ENCODE results near the gene LSAMP. TPM values are rescaled to one million over a fixed set of nuclear protein-coding genes. Genes with fewer than 3 reads are reported as not detected.

LSAMP gene
- polyA plus RNA-seq, 1 of the 3 experiments (the other 2 are of a cell fraction), result 6.6 TPM

DNA sequence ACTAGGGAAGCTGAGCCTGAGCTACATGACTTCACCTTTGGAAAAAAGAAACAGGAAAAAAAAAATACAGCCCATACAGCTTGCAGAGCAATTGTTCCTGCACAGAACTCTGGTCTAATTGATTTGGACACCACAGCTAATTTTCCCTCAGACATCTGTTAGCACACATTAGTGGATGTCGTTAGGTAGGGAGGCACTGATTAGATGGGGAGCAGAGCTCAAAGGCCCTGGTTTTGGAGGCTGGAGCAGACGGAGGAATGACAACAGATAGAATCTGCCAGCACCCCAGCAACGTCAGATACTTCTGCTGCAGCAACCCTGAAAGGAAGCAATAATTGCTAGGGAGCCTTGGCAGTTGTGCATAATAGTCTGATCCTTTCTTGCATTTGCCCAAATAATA is 398.9 kb downstream of the LSAMP start:
- no peak overlapping the region for H3K4me2 ChIP-seq
- WGBS (ENCODE audit: low lambda C conversion rate), result 67% methylated on average over 3 of the region's 3 CpGs
- no peaks in the 10 kb centered on the region for H3K9me3 ChIP-seq
- POLR2A ChIA-PET, result no interaction called here
- H4K20me1 ChIP-seq (ENCODE audit: insufficient read depth), result no peaks in the 10 kb centered on the region
- H2AFZ ChIP-seq (ENCODE audit: low read depth), result no peak overlapping the region
- no peaks in the 10 kb centered on the region for H3K9me2 ChIP-seq
- peak overlapping the region in 1 of 2 experiments; percentile 81; a peak in 2 of 4 replicates for H3K27ac ChIP-seq (ENCODE audit: low read depth in 2 of 2, low read length in 1 of 2)
- peak; percentile 65 for DNase-seq
- no peaks in the 10 kb centered on the region for H3K27me3 ChIP-seq (ENCODE audit: insufficient read depth)
- H3K36me3 ChIP-seq (replicated peaks in 1 of 2; ENCODE audit: control insufficient read depth in 1 of 2, insufficient read depth in 2 of 2, low read length in 1 of 2), result no peaks in the 10 kb centered on the region
- H3F3A ChIP-seq (replicated peaks; ENCODE audit: insufficient read depth), result no peaks in the 10 kb centered on the region
- H3K4me1 ChIP-seq (ENCODE audit: control insufficient read depth in 1 of 2, insufficient read depth in 2 of 2, low read depth in 1 of 2, low read length in 1 of 2), result peaks cover 0 to 16% of the 10 kb centered on the region in 2 experiments; a peak in 2 of 4 replicates
- CTCF ChIA-PET, result interaction anchor here (0.7 to 1.2 kb wide), 3 partner anchors 13 to 227 kb away, joined by 3 read pairs; no protein-coding TSS in a partner anchor
- no peak overlapping the region for H3K4me3 ChIP-seq (ENCODE audit: low read depth in 2 of 2, low read length in 1 of 2)
- no peak overlapping the region for H3K9ac ChIP-seq
- H3K79me2 ChIP-seq (ENCODE audit: insufficient read depth), result no peaks in the 10 kb centered on the region
- TF ChIP-seq CHD2 (IDR thresholded peaks at IDR 0.05; ENCODE audit: low read length, partially characterized antibody), result peak; percentile 74
- no peak for TF ChIP-seq SIN3A (IDR thresholded peaks at IDR 0.05; ENCODE audit: borderline replicate concordance, low read depth, low read length)
- peak in 1 of 2 experiments; percentile 71; a peak in 1 of 4 replicates for TF ChIP-seq EP300 (IDR thresholded peaks at IDR 0.05; ENCODE audit: borderline replicate concordance in 1 of 2, low read depth in 1 of 2, low read length in 1 of 2)
- TF ChIP-seq RCOR1 (IDR thresholded peaks at IDR 0.05; ENCODE audit: low read length), result peak; percentile 82
- no peak for TF ChIP-seq TEAD4 (IDR thresholded peaks at IDR 0.05; ENCODE audit: borderline replicate concordance, insufficient read depth)
- no peak; the same call in 1 of the 2 replicates for TF ChIP-seq MXI1 (IDR thresholded peaks at IDR 0.05; ENCODE audit: low read depth, low read length)
- TF ChIP-seq, protein P1, sequence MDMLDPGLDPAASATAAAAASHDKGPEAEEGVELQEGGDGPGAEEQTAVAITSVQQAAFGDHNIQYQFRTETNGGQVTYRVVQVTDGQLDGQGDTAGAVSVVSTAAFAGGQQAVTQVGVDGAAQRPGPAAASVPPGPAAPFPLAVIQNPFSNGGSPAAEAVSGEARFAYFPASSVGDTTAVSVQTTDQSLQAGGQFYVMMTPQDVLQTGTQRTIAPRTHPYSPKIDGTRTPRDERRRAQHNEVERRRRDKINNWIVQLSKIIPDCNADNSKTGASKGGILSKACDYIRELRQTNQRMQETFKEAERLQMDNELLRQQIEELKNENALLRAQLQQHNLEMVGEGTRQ (IDR thresholded peaks at IDR 0.05; ENCODE audit: borderline replicate concordance, low read depth, low read length), result no peak
- TF ChIP-seq EZH2phosphoT487 (IDR thresholded peaks at IDR 0.05; ENCODE audit: borderline replicate concordance, low read depth), result no peak
- TF ChIP-seq FOXJ3 (CRISPR knock-in tag; IDR thresholded peaks at IDR 0.05), result peak; percentile 51; the same call in 1 of the 2 replicates
- TF ChIP-seq, protein P2, sequence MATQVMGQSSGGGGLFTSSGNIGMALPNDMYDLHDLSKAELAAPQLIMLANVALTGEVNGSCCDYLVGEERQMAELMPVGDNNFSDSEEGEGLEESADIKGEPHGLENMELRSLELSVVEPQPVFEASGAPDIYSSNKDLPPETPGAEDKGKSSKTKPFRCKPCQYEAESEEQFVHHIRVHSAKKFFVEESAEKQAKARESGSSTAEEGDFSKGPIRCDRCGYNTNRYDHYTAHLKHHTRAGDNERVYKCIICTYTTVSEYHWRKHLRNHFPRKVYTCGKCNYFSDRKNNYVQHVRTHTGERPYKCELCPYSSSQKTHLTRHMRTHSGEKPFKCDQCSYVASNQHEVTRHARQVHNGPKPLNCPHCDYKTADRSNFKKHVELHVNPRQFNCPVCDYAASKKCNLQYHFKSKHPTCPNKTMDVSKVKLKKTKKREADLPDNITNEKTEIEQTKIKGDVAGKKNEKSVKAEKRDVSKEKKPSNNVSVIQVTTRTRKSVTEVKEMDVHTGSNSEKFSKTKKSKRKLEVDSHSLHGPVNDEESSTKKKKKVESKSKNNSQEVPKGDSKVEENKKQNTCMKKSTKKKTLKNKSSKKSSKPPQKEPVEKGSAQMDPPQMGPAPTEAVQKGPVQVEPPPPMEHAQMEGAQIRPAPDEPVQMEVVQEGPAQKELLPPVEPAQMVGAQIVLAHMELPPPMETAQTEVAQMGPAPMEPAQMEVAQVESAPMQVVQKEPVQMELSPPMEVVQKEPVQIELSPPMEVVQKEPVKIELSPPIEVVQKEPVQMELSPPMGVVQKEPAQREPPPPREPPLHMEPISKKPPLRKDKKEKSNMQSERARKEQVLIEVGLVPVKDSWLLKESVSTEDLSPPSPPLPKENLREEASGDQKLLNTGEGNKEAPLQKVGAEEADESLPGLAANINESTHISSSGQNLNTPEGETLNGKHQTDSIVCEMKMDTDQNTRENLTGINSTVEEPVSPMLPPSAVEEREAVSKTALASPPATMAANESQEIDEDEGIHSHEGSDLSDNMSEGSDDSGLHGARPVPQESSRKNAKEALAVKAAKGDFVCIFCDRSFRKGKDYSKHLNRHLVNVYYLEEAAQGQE (IDR thresholded peaks at IDR 0.05; ENCODE audit: low read depth, low read length), result no peak
- peak; percentile 85 for TF ChIP-seq GATA2 (CRISPR knock-in tag; IDR thresholded peaks at IDR 0.05)
- TF ChIP-seq RXRA (IDR thresholded peaks at IDR 0.05; ENCODE audit: borderline replicate concordance, low read depth), result no peak
- TF ChIP-seq TAF1 (IDR thresholded peaks at IDR 0.05; ENCODE audit: borderline replicate concordance, low read depth, low read length), result no peak
- TF ChIP-seq RAD21 (IDR thresholded peaks at IDR 0.05; ENCODE audit: low read length), result peak; percentile 7; the same call in 1 of the 2 replicates

Data from SK-N-SH (cell line).